ENCODE results near the gene CHST12. TPM values are rescaled to one million over a fixed set of nuclear protein-coding genes. Genes with fewer than 3 reads are reported as not detected.

The CHST12 gene
- total RNA-seq, 1 donor from 2014 or later: 18.5 TPM

GRCh38 chr7:2472739-2473138 is 69.3 kb downstream of the CHST12 start:
- no peak for DNase-seq (ENCODE audit: low read depth)
- Mint-ChIP-seq H3K4me3 (ENCODE audit: unreplicated experiment) (no peak overlapping the region), H3K4me1 (ENCODE audit: low read depth, unreplicated experiment) (peaks cover 10% of the 10 kb centered on the region), H3K27ac (ENCODE audit: unreplicated experiment) (no peak overlapping the region), H3K36me3 (ENCODE audit: low read depth, unreplicated experiment) (no peaks in the 10 kb centered on the region), H3K9me3 (ENCODE audit: unreplicated experiment) (no peaks in the 10 kb centered on the region), H3K27me3 (ENCODE audit: low read depth, unreplicated experiment) (peaks cover 2% of the 10 kb centered on the region)
- no peak for FAIRE-seq
- H3K27ac ChIP-seq (ENCODE audit: low read depth, low read length): no peak overlapping the region
- H2AFZ ChIP-seq (ENCODE audit: low read depth, low read length): no peak overlapping the region
- no peak for TF ChIP-seq CTCF (IDR thresholded peaks at IDR 0.05; ENCODE audit: insufficient read depth, low read depth, low read length)
- TF ChIP-seq EZH2 (IDR thresholded peaks at IDR 0.05; ENCODE audit: insufficient read depth, low read length): no peak
- H3K36me3 ChIP-seq (ENCODE audit: insufficient read depth, low read length): no peaks in the 10 kb centered on the region
- H3K79me2 ChIP-seq (ENCODE audit: insufficient read depth, low read length): no peaks in the 10 kb centered on the region
- H3K4me3 ChIP-seq (ENCODE audit: insufficient read depth, low read depth, low read length): no peak overlapping the region
- peaks cover 15% of the 10 kb centered on the region for H3K4me1 ChIP-seq (ENCODE audit: insufficient read depth, low read length)
- no peaks in the 10 kb centered on the region for H3K9me3 ChIP-seq (ENCODE audit: insufficient read depth, low read depth, low read length)
- H4K20me1 ChIP-seq (ENCODE audit: insufficient read depth, low read length): no peaks in the 10 kb centered on the region
- H3K27me3 ChIP-seq (ENCODE audit: insufficient read depth, low read length): no peaks in the 10 kb centered on the region
- no peak overlapping the region for H3K9ac ChIP-seq (ENCODE audit: low read length)
- H3K4me2 ChIP-seq (ENCODE audit: low read length): no peak overlapping the region

GRCh38 chr7:2473496-2474180 is 70.2 kb downstream of the CHST12 start:
- Mint-ChIP-seq H3K27ac (ENCODE audit: unreplicated experiment) (no peak overlapping the region), H3K4me1 (ENCODE audit: low read depth, unreplicated experiment) (peaks cover 10% of the 10 kb centered on the region), H3K4me3 (ENCODE audit: unreplicated experiment) (no peak overlapping the region), H3K9me3 (ENCODE audit: unreplicated experiment) (no peaks in the 10 kb centered on the region), H3K27me3 (ENCODE audit: low read depth, unreplicated experiment) (peaks cover 2% of the 10 kb centered on the region), H3K36me3 (ENCODE audit: low read depth, unreplicated experiment) (no peaks in the 10 kb centered on the region)
- Histone ChIP-seq H3K9me3 (ENCODE audit: insufficient read depth, low read depth, low read length) (no peaks in the 10 kb centered on the region), H3K4me1 (ENCODE audit: insufficient read depth, low read length) (peaks cover 24% of the 10 kb centered on the region), H3K27ac (ENCODE audit: low read depth, low read length) (no peak overlapping the region), H3K4me2 (ENCODE audit: low read length) (no peak overlapping the region), H3K36me3 (ENCODE audit: insufficient read depth, low read length) (no peaks in the 10 kb centered on the region), H3K27me3 (ENCODE audit: insufficient read depth, low read length) (no peaks in the 10 kb centered on the region), H3K9ac (ENCODE audit: low read length) (no peak overlapping the region), H3K4me3 (ENCODE audit: insufficient read depth, low read depth, low read length) (no peak overlapping the region), H3K79me2 (ENCODE audit: insufficient read depth, low read length) (no peaks in the 10 kb centered on the region), H4K20me1 (ENCODE audit: insufficient read depth, low read length) (no peaks in the 10 kb centered on the region), H2AFZ (ENCODE audit: low read depth, low read length) (no peak overlapping the region)
- FAIRE-seq: no peak
- no peak for DNase-seq (ENCODE audit: low read depth)
- TF ChIP-seq CTCF (IDR thresholded peaks at IDR 0.05; ENCODE audit: insufficient read depth, low read depth, low read length) (no peak), EZH2 (IDR thresholded peaks at IDR 0.05; ENCODE audit: insufficient read depth, low read length) (no peak)

GRCh38 chr7:2474224-2474623 is 70.8 kb downstream of the CHST12 start:
- no peaks in the 10 kb centered on the region for H3K36me3 Mint-ChIP-seq (ENCODE audit: low read depth, unreplicated experiment)
- Histone ChIP-seq H3K27me3 (ENCODE audit: insufficient read depth, low read length) (no peaks in the 10 kb centered on the region), H3K36me3 (ENCODE audit: insufficient read depth, low read length) (no peaks in the 10 kb centered on the region), H3K4me1 (ENCODE audit: insufficient read depth, low read length) (peaks cover 25% of the 10 kb centered on the region), H3K79me2 (ENCODE audit: insufficient read depth, low read length) (no peaks in the 10 kb centered on the region), H3K4me2 (ENCODE audit: low read length) (no peak overlapping the region), H3K9ac (ENCODE audit: low read length) (no peak overlapping the region), H2AFZ (ENCODE audit: low read depth, low read length) (no peak overlapping the region), H3K9me3 (ENCODE audit: insufficient read depth, low read depth, low read length) (no peaks in the 10 kb centered on the region), H3K4me3 (ENCODE audit: insufficient read depth, low read depth, low read length) (no peak overlapping the region), H3K27ac (ENCODE audit: low read depth, low read length) (no peak overlapping the region), H4K20me1 (ENCODE audit: insufficient read depth, low read length) (no peaks in the 10 kb centered on the region)
- peaks cover 5% of the 10 kb centered on the region for H3K27me3 Mint-ChIP-seq (ENCODE audit: low read depth, unreplicated experiment)
- no peaks in the 10 kb centered on the region for H3K9me3 Mint-ChIP-seq (ENCODE audit: unreplicated experiment)
- FAIRE-seq: no peak
- DNase-seq (ENCODE audit: low read depth): no peak
- H3K4me1 Mint-ChIP-seq (ENCODE audit: low read depth, unreplicated experiment): peaks cover 10% of the 10 kb centered on the region
- H3K4me3 Mint-ChIP-seq (ENCODE audit: unreplicated experiment): no peak overlapping the region
- TF ChIP-seq EZH2 (IDR thresholded peaks at IDR 0.05; ENCODE audit: insufficient read depth, low read length): no peak
- TF ChIP-seq CTCF (IDR thresholded peaks at IDR 0.05; ENCODE audit: insufficient read depth, low read depth, low read length): no peak
- H3K27ac Mint-ChIP-seq (ENCODE audit: unreplicated experiment): no peak overlapping the region

Measured in astrocyte (in vitro differentiated cells and primary cell).